GM12878 (cell line): ENCODE measurements around the gene PITX1.

Experiments
- CBFB ChIP-seq: IDR thresholded peaks from 2 replicates; pipeline ENCODE4 v1.6.1; 2016; ENCODE audit warnings: antibody characterized with exemption, low read depth
- EZH2 ChIP-seq: IDR thresholded peaks from 2 replicates; pipeline ENCODE4 v1.6.1; 2012; ENCODE audit warnings: low read depth, mild to moderate bottlenecking, control low read depth, inconsistent platforms, low read length, borderline replicate concordance; ENCODE audit not compliant: control insufficient read depth
- JUND ChIP-seq: IDR thresholded peaks from 2 replicates; pipeline ENCODE4 v1.6.1; 2012; ENCODE audit warnings: low read depth, mild to moderate bottlenecking, low read length, improper control_type of control experiment, moderate library complexity
- SMAD1 ChIP-seq: fragments of 450-650 bp; IDR thresholded peaks from 2 replicates; pipeline ENCODE4 v1.6.1; 2018; ENCODE audit warnings: mild to moderate bottlenecking, low read depth; ENCODE audit not compliant: partially characterized antibody
- TF ChIP-seq, protein P1 (sequence below): fragments of 450-650 bp; IDR thresholded peaks from 2 replicates; pipeline ENCODE4 v1.6.1; 2016; ENCODE audit warnings: mild to moderate bottlenecking
- TF ChIP-seq, protein P2 (sequence below), 3 experiments: IDR thresholded peaks in 2 of 3; conservative IDR thresholded peaks in 1 of 3; 2 replicates each; pipeline ENCODE4 v1.5.1; 2011; ENCODE audit warnings: low read depth in 3 of 3, low read length in 3 of 3, mild to moderate bottlenecking in 3 of 3, control low read depth in 2 of 3, moderate library complexity in 2 of 3, inconsistent platforms in 1 of 3, mixed read lengths in 1 of 3; ENCODE audit not compliant: control insufficient read depth in 2 of 3, insufficient read depth in 1 of 3; ENCODE audit errors: extremely low read depth in 1 of 3
- TF ChIP-seq, protein P3 (sequence below): fragments of 450-650 bp; IDR thresholded peaks from 2 replicates; pipeline ENCODE4 v1.6.1; 2016; ENCODE audit warnings: mild to moderate bottlenecking, moderate library complexity, borderline replicate concordance
- TF ChIP-seq, protein P4 (sequence below): fragments of 450-650 bp; IDR thresholded peaks from 2 replicates; pipeline ENCODE4 v1.6.1; 2017; ENCODE audit warnings: mild to moderate bottlenecking, moderate library complexity

DNA sequence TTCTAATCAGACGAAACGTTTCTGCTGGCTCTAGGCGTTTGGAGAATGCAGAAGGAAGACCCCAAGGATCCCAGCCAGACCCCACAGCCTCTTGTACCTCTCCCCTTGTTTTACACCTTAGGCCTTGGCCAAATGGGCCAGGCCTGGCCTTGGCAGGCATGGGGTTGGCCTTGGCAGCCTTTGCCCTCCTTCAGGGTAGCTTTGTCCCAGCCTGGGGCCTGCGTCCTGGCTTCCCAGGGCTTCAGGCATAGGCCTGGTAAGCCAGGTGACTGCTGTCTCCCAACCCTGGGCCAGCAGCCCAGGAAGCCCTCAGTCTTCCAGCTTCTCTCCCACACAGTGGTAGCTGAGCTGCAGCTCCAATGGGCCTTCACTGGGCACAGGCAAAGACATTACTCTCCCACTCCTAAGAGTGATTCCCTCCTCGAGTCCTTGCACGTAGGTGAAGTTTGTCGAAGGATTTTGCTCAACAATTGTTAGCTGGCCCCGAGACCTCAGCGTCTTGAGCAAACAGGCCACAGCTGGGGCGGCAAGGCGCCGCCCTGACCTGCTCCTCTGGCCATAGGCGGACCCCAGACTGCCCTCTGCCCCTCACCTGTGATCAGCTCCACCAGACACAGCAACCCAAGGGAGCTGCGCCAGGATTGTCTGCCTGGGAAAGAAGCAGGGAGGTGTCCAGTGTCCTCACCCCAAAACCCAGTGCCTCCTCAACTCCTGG lies 1.1 kb upstream of the PITX1 start:
- TF ChIP-seq, protein P1, sequence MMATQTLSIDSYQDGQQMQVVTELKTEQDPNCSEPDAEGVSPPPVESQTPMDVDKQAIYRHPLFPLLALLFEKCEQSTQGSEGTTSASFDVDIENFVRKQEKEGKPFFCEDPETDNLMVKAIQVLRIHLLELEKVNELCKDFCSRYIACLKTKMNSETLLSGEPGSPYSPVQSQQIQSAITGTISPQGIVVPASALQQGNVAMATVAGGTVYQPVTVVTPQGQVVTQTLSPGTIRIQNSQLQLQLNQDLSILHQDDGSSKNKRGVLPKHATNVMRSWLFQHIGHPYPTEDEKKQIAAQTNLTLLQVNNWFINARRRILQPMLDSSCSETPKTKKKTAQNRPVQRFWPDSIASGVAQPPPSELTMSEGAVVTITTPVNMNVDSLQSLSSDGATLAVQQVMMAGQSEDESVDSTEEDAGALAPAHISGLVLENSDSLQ = no peak
- TF ChIP-seq JUND (no peak), EZH2 (no peak), CBFB (no peak), SMAD1 (no peak)
- TF ChIP-seq, protein P2, sequence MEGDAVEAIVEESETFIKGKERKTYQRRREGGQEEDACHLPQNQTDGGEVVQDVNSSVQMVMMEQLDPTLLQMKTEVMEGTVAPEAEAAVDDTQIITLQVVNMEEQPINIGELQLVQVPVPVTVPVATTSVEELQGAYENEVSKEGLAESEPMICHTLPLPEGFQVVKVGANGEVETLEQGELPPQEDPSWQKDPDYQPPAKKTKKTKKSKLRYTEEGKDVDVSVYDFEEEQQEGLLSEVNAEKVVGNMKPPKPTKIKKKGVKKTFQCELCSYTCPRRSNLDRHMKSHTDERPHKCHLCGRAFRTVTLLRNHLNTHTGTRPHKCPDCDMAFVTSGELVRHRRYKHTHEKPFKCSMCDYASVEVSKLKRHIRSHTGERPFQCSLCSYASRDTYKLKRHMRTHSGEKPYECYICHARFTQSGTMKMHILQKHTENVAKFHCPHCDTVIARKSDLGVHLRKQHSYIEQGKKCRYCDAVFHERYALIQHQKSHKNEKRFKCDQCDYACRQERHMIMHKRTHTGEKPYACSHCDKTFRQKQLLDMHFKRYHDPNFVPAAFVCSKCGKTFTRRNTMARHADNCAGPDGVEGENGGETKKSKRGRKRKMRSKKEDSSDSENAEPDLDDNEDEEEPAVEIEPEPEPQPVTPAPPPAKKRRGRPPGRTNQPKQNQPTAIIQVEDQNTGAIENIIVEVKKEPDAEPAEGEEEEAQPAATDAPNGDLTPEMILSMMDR (IDR thresholded peaks at IDR 0.05 in 2 of 3, conservative IDR thresholded peaks at IDR 0.05 in 1 of 3; ENCODE audit: control insufficient read depth in 2 of 3, extremely low read depth in 1 of 3, insufficient read depth in 1 of 3, low read depth in 3 of 3, low read length in 3 of 3) = no peak
- TF ChIP-seq, protein P3, sequence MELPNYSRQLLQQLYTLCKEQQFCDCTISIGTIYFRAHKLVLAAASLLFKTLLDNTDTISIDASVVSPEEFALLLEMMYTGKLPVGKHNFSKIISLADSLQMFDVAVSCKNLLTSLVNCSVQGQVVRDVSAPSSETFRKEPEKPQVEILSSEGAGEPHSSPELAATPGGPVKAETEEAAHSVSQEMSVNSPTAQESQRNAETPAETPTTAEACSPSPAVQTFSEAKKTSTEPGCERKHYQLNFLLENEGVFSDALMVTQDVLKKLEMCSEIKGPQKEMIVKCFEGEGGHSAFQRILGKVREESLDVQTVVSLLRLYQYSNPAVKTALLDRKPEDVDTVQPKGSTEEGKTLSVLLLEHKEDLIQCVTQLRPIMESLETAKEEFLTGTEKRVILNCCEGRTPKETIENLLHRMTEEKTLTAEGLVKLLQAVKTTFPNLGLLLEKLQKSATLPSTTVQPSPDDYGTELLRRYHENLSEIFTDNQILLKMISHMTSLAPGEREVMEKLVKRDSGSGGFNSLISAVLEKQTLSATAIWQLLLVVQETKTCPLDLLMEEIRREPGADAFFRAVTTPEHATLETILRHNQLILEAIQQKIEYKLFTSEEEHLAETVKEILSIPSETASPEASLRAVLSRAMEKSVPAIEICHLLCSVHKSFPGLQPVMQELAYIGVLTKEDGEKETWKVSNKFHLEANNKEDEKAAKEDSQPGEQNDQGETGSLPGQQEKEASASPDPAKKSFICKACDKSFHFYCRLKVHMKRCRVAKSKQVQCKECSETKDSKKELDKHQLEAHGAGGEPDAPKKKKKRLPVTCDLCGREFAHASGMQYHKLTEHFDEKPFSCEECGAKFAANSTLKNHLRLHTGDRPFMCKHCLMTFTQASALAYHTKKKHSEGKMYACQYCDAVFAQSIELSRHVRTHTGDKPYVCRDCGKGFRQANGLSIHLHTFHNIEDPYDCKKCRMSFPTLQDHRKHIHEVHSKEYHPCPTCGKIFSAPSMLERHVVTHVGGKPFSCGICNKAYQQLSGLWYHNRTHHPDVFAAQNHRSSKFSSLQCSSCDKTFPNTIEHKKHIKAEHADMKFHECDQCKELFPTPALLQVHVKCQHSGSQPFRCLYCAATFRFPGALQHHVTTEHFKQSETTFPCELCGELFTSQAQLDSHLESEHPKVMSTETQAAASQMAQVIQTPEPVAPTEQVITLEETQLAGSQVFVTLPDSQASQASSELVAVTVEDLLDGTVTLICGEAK = no peak
- TF ChIP-seq, protein P4, sequence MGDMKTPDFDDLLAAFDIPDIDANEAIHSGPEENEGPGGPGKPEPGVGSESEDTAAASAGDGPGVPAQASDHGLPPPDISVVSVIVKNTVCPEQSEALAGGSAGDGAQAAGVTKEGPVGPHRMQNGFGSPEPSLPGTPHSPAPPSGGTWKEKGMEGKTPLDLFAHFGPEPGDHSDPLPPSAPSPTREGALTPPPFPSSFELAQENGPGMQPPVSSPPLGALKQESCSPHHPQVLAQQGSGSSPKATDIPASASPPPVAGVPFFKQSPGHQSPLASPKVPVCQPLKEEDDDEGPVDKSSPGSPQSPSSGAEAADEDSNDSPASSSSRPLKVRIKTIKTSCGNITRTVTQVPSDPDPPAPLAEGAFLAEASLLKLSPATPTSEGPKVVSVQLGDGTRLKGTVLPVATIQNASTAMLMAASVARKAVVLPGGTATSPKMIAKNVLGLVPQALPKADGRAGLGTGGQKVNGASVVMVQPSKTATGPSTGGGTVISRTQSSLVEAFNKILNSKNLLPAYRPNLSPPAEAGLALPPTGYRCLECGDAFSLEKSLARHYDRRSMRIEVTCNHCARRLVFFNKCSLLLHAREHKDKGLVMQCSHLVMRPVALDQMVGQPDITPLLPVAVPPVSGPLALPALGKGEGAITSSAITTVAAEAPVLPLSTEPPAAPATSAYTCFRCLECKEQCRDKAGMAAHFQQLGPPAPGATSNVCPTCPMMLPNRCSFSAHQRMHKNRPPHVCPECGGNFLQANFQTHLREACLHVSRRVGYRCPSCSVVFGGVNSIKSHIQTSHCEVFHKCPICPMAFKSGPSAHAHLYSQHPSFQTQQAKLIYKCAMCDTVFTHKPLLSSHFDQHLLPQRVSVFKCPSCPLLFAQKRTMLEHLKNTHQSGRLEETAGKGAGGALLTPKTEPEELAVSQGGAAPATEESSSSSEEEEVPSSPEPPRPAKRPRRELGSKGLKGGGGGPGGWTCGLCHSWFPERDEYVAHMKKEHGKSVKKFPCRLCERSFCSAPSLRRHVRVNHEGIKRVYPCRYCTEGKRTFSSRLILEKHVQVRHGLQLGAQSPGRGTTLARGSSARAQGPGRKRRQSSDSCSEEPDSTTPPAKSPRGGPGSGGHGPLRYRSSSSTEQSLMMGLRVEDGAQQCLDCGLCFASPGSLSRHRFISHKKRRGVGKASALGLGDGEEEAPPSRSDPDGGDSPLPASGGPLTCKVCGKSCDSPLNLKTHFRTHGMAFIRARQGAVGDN = no peak
